Fibroblast of the aortic adventitia (primary cell): ENCODE results near the gene MEGF8. TPM values are rescaled to one million over a fixed set of nuclear protein-coding genes. Genes with fewer than 3 reads are reported as not detected.

Source experiments
- DNase-seq: peaks from one replicate; pipeline ENCODE4 v3.0.0-alpha.2; 2010; ENCODE audit warnings: low read depth
- H3K4me3 ChIP-seq: 2 replicates; pipeline ENCODE4 v1.5.1; 2011; ENCODE audit warnings: low read depth, mild to moderate bottlenecking, control low read depth, low read length, moderate library complexity
- total RNA-seq: library from RNA; depleted of rRNA; stranded (reverse); fragments of >200 nt; gene quantifications from 2 replicates; pipeline ENCODE4 v1.2.3, GENCODE V29; 2012; ENCODE audit warnings: low replicate concordance
- TF ChIP-seq, protein P1 (sequence below): IDR thresholded peaks from 2 replicates; pipeline ENCODE4 v1.5.1; 2011; ENCODE audit warnings: mild to moderate bottlenecking, low read length, control low read depth, inconsistent platforms; ENCODE audit not compliant: insufficient read depth

Gene MEGF8
- total RNA-seq, 1 donor = 20.0 TPM

DNA sequence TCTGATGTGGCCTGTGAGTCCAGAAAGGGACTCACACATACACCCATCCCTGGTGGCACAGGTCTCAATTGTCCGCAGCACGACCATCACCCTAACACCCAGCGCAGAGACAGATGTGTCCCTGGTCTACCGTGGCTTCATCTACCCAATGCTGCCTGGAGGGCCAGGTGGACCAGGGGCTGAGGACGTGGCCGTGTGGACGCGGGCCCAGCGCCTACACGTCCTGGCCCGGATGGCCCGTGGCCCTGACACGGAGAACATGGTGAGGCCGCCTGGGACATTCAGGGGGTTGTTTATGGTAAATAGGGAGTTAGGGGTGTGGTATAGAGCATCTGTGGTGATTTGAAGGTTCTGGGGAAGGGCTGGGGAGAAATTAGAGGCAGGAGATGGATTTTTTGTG lies 22.8 kb downstream of the MEGF8 start:
- DNase-seq = no peak
- TF ChIP-seq, protein P1, sequence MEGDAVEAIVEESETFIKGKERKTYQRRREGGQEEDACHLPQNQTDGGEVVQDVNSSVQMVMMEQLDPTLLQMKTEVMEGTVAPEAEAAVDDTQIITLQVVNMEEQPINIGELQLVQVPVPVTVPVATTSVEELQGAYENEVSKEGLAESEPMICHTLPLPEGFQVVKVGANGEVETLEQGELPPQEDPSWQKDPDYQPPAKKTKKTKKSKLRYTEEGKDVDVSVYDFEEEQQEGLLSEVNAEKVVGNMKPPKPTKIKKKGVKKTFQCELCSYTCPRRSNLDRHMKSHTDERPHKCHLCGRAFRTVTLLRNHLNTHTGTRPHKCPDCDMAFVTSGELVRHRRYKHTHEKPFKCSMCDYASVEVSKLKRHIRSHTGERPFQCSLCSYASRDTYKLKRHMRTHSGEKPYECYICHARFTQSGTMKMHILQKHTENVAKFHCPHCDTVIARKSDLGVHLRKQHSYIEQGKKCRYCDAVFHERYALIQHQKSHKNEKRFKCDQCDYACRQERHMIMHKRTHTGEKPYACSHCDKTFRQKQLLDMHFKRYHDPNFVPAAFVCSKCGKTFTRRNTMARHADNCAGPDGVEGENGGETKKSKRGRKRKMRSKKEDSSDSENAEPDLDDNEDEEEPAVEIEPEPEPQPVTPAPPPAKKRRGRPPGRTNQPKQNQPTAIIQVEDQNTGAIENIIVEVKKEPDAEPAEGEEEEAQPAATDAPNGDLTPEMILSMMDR = no peak
- H3K4me3 ChIP-seq = no peak overlapping the region

DNA sequence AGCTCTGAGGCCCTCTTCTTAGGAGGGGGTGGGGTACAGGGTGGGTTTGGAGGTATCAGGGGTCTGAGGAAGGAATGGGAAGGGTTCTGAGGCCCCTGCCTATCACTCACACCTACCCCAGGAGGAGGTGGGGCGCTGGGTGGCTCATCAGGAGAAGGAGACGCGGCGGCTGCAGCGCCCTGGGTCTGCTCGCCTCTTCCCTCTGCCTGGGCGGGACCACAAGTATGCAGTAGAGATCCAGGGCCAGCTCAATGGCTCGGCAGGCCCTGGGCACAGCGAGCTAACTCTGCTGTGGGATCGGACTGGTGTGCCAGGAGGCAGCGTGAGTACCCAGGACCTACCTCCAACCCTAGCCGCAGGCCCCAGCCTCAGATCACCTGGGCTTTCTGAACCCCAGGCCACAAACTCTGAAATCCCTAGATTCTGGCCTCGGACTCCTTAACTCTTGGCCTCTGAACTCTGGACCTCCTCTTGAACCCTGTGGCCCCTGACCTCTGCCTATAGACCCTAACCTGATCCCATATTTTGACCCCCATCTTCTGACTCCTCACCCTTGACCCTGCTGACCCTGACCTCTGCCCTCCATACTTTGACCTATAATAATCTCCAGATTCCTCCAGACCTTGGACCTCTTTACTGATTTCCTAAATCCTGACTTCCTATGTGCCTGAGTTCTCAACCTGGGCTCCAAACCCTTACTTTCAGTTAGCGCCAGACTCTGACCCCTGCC lies 24.1 kb downstream of the MEGF8 start:
- no peak overlapping the region for H3K4me3 ChIP-seq
- TF ChIP-seq, protein P1 = no peak
- no peak for DNase-seq

DNA sequence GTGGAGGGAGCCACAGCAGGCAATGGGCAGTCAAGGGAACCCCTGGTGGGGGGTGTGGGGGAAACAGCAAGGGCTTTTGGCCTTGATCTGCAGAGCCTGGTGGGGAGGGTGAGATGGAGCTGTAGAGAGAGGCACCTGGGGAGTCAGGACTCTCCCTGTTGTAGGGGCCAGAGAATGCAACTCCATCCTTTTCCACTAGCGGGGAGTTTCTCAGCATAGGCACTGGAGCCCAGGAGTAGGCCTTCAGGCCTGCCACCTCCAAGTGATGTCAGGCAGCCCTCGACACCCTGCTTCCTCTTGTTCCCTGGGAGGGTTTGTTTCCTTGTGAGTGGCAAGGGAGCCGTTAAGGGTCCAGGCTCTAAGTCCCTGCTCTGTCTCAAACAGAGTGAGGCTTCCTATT lies 25.0 kb downstream of the MEGF8 start:
- TF ChIP-seq, protein P1 = no peak
- no peak overlapping the region for H3K4me3 ChIP-seq
- no peak for DNase-seq

DNA sequence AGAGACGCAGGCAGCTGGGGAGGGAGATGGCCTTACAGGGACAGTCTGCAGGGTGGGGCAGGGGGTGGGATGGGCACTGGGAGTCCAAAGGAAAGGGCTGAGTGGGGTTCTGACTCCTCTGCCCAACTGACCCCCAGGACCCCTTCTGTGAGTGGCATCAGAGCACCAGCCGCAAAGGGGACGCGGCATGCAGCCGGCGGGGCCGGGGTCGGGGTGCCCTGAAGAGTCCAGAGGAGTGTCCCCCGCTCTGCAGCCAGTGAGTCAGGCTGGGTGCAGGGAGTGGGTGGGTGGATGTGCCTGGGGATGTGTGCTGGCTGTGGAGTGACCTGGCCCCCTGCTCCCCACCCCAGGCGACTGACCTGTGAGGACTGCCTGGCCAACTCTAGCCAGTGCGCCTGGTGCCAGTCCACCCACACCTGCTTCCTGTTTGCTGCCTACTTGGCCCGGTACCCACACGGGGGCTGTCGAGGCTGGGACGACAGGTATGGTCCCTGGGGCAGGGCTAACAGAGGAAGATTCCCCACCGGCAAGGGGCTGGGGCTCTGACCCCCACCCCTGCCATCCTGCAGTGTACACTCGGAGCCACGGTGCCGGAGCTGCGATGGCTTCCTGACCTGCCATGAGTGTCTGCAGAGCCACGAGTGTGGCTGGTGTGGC lies 25.8 kb downstream of the MEGF8 start:
- no peak for DNase-seq

DNA sequence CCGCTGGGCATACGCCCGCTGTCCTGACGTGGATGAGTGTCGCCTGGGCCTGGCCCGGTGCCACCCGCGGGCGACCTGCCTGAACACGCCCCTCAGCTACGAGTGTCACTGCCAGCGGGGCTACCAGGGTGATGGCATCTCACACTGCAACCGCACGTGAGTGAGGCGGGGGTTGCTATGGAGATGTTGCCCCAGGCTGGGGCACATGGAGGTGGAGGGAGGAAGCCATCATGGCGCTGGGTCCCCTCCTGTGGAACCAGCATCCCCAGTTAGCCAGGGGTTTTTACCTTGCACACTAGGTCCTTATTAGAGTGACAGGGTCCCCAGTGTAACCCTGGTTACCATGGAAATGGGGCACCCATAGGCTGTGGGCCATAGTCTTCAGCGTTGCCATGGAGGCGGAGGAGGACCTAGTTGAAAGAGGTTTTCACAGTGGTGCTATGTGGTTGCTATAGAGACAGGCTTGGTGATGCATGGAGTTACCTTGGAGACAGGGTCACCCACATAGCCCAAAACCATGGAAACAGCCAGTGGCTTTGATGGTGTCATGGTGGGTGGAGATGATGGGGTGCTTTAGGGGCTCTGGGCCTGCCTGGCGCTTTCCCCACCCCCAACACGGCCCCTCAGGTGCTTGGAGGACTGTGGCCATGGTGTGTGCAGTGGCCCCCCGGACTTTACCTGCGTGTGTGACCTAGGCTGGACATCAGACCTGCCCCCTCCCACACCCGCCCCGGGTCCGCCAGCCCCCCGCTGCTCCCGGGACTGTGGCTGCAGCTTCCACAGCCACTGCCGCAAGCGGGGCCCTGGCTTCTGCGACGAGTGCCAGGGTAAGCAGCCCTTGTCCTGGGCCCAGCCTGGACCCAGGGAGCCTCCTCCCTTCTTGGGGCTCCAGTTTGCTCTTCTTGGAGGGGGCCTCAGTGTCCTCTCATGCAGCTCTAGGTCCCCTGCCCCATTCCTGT lies 27.1 kb downstream of the MEGF8 start:
- no peak overlapping the region for H3K4me3 ChIP-seq
- TF ChIP-seq, protein P1 = no peak
- DNase-seq = no peak

More for the DNA sequence above, 25.8 kb downstream of the MEGF8 start:
- TF ChIP-seq, protein P1 = no peak
- no peak overlapping the region for H3K4me3 ChIP-seq

DNA sequence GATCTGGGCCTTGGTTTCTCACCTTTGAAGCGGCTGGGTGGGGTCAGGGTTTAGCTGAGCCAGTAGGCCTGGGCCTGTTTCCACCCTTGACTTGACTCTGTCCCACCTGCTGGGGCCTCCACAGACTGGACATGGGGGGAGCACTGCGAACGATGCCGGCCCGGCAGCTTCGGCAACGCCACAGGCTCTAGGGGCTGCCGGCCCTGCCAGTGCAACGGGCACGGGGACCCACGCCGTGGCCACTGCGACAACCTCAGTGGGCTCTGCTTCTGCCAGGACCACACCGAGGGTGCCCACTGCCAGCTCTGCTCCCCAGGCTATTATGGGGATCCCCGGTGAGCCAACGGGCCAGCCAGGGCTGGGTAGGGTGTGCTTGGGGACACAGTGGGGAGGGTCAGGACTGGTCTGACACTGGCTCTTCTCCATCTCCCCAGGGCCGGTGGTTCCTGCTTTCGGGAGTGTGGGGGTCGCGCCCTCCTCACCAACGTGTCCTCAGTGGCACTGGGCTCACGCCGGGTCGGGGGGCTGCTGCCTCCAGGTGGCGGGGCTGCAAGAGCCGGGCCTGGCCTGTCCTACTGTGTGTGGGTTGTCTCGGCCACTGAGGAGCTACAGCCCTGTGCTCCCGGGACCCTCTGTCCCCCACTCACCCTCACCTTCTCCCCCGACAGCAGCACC lies 28.0 kb downstream of the MEGF8 start:
- TF ChIP-seq, protein P1 = no peak
- no peak for DNase-seq

More for the DNA sequence above, 28.0 kb downstream of the MEGF8 start:
- H3K4me3 ChIP-seq = no peak overlapping the region
